Lower leg skin (tissue), 4 donors: ENCODE data around the gene MRPL17. TPM values are rescaled to one million over a fixed set of nuclear protein-coding genes. Genes with fewer than 3 reads are reported as not detected.
"Not testable (repeated sequence)": the region's sequence is repeated elsewhere in the genome, so short reads cannot be mapped to it uniquely, and the experiment has no call there.

Experiments
- DNase-seq, 2 donors: peaks; one replicate each; pipeline ENCODE4 v3.0.0-alpha.2; 2019; ENCODE audit warnings: low spot score in 2 of 2
- H3K4me3 ChIP-seq: fragments of 200-600 bp; sonication (generic); 2 replicates; pipeline ENCODE4 v1.5.1; 2017; ENCODE audit warnings: mild to moderate bottlenecking, low read depth; ENCODE audit not compliant: poor library complexity, severe bottlenecking
- POLR2A ChIP-seq, 2 donors: fragments of 450-650 bp; IDR thresholded peaks; one replicate each; pipeline ENCODE4 v1.6.1; 2016 to 2017; ENCODE audit warnings: antibody characterized with exemption in 2 of 2, mild to moderate bottlenecking in 1 of 2, moderate library complexity in 1 of 2
- whole genome bisulfite sequencing, 2 donors: methylation state at CpG; one replicate each; pipeline ENCODE4 v1.1.5; 2018; 5-methylcytosine and 5-hydroxymethylcytosine counted together
- intact Hi-C: fragments of 100-400 bp; cut with DNase I; formaldehyde crosslinking; loops from one replicate; pipeline ENCODE4 v1.15.0; 2023; ENCODE audit warnings: low total_unique reads
- total RNA-seq, 4 donors: library from RNA; depleted of rRNA; stranded (reverse); fragments of >200 nt; gene quantifications; one replicate each; pipeline ENCODE4 v1.1.0, GENCODE V29; 2016
- TF ChIP-seq, protein P1 (sequence below), 3 donors: fragments of 450-650 bp; IDR thresholded peaks; one replicate each; pipeline ENCODE4 v1.5.1; 2016; ENCODE audit warnings: antibody characterized with exemption in 3 of 3, mild to moderate bottlenecking in 3 of 3, moderate library complexity in 2 of 3

MRPL17 gene
- total RNA-seq, 4 donors from 2014 or later, result 16.8 to 115 (median 30.5) TPM

DNA sequence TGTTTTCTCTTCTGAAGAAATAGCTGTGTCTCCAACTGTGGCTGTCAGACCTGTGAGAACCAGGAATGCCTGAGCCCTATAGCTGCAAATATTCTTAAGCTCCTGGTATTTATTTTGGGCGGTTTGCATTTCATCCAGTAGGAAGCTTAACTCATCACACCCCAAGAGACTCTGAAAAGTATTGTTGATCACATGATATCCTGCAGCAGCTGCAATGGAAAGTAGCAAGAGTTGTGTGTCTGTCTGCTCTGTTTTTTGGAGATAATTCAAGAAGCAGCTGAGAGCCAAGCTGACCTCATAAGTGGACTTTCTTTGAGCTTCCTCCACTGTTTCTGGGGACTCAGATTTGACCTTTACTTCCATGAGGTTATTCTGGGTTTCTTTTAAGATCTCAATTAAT, 36.4 kb upstream of the MRPL17 start:
- intact Hi-C loops, result no loop called here
- DNase-seq, result no peak
- TF ChIP-seq POLR2A (IDR thresholded peaks at IDR 0.05), result no peak
- TF ChIP-seq, protein P1, sequence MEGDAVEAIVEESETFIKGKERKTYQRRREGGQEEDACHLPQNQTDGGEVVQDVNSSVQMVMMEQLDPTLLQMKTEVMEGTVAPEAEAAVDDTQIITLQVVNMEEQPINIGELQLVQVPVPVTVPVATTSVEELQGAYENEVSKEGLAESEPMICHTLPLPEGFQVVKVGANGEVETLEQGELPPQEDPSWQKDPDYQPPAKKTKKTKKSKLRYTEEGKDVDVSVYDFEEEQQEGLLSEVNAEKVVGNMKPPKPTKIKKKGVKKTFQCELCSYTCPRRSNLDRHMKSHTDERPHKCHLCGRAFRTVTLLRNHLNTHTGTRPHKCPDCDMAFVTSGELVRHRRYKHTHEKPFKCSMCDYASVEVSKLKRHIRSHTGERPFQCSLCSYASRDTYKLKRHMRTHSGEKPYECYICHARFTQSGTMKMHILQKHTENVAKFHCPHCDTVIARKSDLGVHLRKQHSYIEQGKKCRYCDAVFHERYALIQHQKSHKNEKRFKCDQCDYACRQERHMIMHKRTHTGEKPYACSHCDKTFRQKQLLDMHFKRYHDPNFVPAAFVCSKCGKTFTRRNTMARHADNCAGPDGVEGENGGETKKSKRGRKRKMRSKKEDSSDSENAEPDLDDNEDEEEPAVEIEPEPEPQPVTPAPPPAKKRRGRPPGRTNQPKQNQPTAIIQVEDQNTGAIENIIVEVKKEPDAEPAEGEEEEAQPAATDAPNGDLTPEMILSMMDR (IDR thresholded peaks at IDR 0.05), result no peak
- no peak overlapping the region for H3K4me3 ChIP-seq
- WGBS, 2 donors, result 41 to 69% methylated on average over 1 of the region's 1 CpG

DNA sequence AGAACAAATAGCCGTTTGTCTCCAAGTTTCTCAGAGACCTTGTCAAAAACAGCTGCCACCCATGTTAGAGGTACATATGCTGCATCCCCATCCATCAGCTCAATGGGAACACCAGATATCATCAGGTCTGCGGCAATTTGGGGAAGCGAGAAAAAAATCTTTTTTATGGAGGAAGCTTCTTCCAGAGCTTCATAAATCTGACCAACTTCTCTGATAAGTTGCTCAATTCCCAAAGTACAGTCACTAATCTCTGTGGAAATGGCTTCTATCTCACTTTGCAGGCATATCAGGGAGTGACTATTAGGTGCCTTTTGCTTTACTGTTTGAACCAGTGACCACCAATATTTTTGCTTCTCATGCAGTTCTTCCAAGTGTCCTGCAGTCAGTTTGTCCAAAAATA, 34.3 kb upstream of the MRPL17 start:
- no peak for TF ChIP-seq POLR2A (IDR thresholded peaks at IDR 0.05)
- TF ChIP-seq, protein P1 (IDR thresholded peaks at IDR 0.05), result no peak
- no peak overlapping the region for H3K4me3 ChIP-seq
- intact Hi-C loops, result no loop called here
- no peak for DNase-seq
- WGBS, 2 donors, result 78 to 92% methylated on average over 3 of the region's 3 CpGs

DNA sequence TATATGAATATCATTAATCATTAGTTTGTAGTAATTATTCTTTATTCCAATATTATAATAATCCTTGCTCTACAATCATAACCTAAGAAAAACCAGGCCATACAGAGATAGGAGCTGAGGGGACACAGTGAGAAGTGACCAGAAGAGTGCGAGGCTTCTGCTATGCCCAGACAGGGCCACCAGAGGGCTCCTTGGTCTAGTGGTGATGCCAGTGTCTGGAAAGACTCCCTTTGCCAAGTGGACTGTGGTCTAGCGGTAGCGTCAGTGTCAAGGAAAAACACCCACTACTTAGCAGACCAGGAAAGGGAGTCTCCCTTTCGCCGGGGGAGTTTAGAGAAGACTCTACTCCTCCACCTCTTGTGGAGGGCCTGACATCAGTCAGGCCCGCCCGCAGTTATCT, 28.4 kb upstream of the MRPL17 start:
- intact Hi-C loops, DNase-seq, H3K4me3 ChIP-seq: not testable (repeated sequence)
- 89 to 95% methylated on average over 7 of the region's 7 CpGs for WGBS, 2 donors

DNA sequence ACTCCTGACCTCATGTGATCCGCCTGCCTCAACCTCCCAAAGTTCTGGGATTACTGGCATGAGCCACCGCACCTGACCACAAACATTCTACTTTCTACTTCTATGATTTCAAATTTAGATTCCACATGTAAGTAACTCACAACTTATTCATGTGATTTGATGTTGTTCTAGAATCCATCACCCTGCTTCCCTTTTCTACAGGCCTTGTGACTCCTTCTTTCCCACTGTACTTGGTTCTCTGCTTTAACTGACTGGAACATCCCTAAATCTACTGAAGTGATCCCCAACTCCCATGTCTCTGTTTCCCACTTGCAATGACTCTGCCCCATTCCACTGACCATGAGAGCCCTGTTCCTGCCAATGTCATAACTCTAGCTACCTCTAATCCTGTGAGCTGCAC, 25.7 kb upstream of the MRPL17 start:
- no peak for DNase-seq
- WGBS, 2 donors, result 89 to 98% methylated on average over 2 of the region's 2 CpGs
- intact Hi-C loops, result no loop called here
- no peak overlapping the region for H3K4me3 ChIP-seq
- TF ChIP-seq POLR2A (IDR thresholded peaks at IDR 0.05), result no peak
- TF ChIP-seq, protein P1 (IDR thresholded peaks at IDR 0.05), result no peak

DNA sequence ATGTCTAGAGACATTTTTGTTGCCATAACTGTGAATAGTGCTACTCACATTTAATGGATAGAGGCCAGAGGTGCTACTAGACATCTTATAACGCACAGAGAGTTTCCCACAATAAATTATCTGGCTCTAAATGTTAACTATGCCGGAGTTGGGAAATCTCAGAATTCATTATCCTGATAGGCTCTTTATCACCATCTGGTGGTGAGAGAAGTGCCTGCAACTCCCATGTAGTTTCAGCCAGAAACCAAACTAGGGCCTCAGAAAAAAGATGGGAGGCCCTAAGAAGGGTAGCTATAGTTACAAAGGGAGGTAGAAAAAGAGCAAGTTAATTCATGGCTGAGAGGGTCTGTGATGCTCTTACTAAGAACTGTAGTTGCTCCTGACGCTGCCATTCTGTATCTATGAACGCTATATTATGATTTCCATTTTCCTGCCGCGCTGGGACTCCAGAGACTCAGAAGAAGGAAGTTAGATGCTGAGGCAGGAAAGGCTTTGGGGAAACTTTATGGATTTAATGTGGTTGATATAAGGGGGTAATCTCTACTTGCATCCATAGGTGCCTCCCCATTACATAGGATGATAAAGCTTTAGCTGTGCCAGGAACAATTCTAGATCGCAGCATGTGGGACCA, 22.9 kb upstream of the MRPL17 start:
- intact Hi-C loops, result no loop called here
- TF ChIP-seq POLR2A (IDR thresholded peaks at IDR 0.05), result no peak
- TF ChIP-seq, protein P1 (IDR thresholded peaks at IDR 0.05), result peak in 2 of 3 donors; percentile 21 to 60
- peak in 1 of 2 donors; percentile 59 for DNase-seq
- no peak overlapping the region for H3K4me3 ChIP-seq
- WGBS, 2 donors, result 42 to 49% methylated on average over 7 of the region's 7 CpGs

DNA sequence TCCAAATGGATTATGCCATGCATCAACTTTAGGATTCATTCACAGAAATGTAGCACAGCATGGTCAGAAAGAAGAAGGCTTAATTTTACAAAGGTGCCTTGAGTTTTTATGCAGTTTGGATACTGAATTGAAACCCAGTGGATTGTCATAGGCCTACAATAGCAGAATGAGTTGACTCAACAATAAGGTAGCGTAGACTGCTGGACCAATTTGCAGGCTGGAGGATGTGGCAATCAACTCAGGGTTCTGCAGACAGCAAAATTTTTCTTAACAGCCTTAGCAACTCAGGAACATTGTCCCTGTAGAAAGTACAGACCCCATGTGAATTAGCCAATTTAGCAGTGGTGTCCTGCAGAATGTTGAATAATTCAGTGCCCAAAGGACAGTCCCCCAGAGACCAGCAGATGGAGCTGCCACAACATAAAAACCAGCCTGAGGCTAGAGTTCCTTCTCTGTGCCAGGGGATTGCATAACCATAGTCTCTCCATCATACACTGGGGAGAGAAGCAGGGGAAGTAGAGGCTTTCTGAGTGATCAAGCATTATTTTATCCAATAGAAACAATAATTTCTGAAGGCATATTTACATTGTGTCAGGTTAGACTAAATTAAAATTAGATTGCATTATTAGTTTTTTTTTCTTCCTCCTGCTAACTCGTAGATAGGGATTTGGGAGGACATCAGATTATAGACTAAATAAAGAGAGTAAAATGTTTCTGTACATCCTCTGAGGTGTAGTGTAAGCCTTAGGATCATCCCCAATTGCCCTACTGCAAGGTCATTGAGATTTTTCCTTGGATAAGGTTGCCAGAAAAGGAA, 20.3 kb upstream of the MRPL17 start:
- peak in 1 of 2 donors; percentile 53 for DNase-seq
- intact Hi-C loops, result no loop called here
- 67 to 68% methylated on average over 2 of the region's 2 CpGs for WGBS, 2 donors
- no peak overlapping the region for H3K4me3 ChIP-seq
- TF ChIP-seq, protein P1 (IDR thresholded peaks at IDR 0.05), result no peak
- no peak for TF ChIP-seq POLR2A (IDR thresholded peaks at IDR 0.05)

DNA sequence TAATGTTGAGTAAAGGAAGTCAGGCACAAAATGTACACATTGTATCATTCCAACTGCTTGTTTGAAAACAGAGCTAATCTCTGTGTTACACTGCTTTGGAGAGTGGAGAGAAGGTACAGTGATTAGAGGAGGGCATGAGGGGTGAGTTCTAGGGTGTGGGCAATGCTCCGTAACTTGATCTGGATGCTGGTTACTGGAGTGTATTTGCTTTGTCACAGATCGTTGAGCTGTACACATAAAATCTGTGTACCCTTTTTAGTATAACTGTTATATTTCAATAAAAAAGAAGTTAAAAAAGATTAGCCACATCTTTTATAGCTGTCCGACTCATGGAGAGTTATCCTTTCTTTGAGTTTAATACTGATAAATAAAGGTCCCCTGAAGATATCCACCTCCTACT, 18.8 kb upstream of the MRPL17 start:
- intact Hi-C loops, result not testable (repeated sequence)
- WGBS, 2 donors, result 63 to 71% methylated on average over 3 of the region's 3 CpGs

More for the DNA sequence above, 18.8 kb upstream of the MRPL17 start:
- not testable (repeated sequence) for H3K4me3 ChIP-seq, DNase-seq
